ENCODE measurements around the gene TMEM132C. TPM values are rescaled to one million over a fixed set of nuclear protein-coding genes. Genes with fewer than 3 reads are reported as not detected.

The TMEM132C gene
- total and polyA plus RNA-seq, 2 of the 8 experiments (the other 6 are each of a cell fraction or from before 2014, with no cell fraction given) = 0.23 to 0.76 TPM

GRCh38 chr12:128606970-128607369 lies 340.0 kb downstream of the TMEM132C start:
- CTCF ChIA-PET (ENCODE audit: partially characterized antibody) = interaction anchor here (1.3 to 2.2 kb wide), 2 partner anchors 8 to 24 kb away, joined by 8 to 10 read pairs; no protein-coding TSS in a partner anchor

More at GRCh38 chr12:128606970-128607369, 340.0 kb downstream of the TMEM132C start:
- 83% methylated on average over 4 of the region's 4 CpGs; no CpG with 5 or more reads in 1 of the 2 experiments for WGBS, 2 experiments (ENCODE audit: extremely low coverage in 1 of 2, insufficient coverage in 1 of 2, insufficient read length in 1 of 2, insufficient replicate concordance in 2 of 2, low coverage in 1 of 2, low lambda C conversion rate in 2 of 2, missing lambda C conversion rate in 1 of 2)
- Histone ChIP-seq H3K23ac (ENCODE audit: insufficient read length) (no peak overlapping the region), H3K56ac (replicated peaks; ENCODE audit: insufficient read length, low read depth, low read length) (no peak overlapping the region), H3K4me3 (ENCODE audit: extremely low read depth in 1 of 4, insufficient read depth in 2 of 4, low read depth in 3 of 4, low read length in 4 of 4) (no peak overlapping the region), H3K23me2 (ENCODE audit: low read depth, low read length) (peaks cover 4% of the 10 kb centered on the region; the same call in 1 of the 2 replicates), H3K18ac (ENCODE audit: extremely low read depth, low read length) (no peak overlapping the region), H3K27ac (ENCODE audit: low read depth, low read length) (no peak overlapping the region), H2AFZ (ENCODE audit: low read length) (no peak overlapping the region), H3K4ac (replicated peaks; ENCODE audit: insufficient read length, low read depth, low read length) (no peak overlapping the region), H3K79me2 (ENCODE audit: control insufficient read depth in 1 of 2, insufficient read depth in 2 of 2, low read length in 2 of 2) (no peaks in the 10 kb centered on the region), H2BK5ac (ENCODE audit: low read depth, low read length) (no peak overlapping the region), H4K8ac (ENCODE audit: extremely low read depth, insufficient read depth, low read length) (no peak overlapping the region), H3K9me3 (ENCODE audit: insufficient read depth in 2 of 2, low read depth in 1 of 2, low read length in 1 of 2) (no peaks in the 10 kb centered on the region), H4K91ac (replicated peaks; ENCODE audit: insufficient read length, low read length) (no peak overlapping the region), H3K27me3 (replicated peaks in 1 of 4; ENCODE audit: control insufficient read depth in 3 of 4, extremely low read depth in 1 of 4, insufficient read depth in 3 of 4, low read length in 3 of 4) (no peaks in the 10 kb centered on the region), H4K20me1 (replicated peaks in 1 of 2; ENCODE audit: control insufficient read depth in 1 of 2, insufficient read depth in 2 of 2, low read length in 2 of 2) (no peaks in the 10 kb centered on the region), H3K79me1 (ENCODE audit: low read depth, low read length) (no peaks in the 10 kb centered on the region), H2AK5ac (ENCODE audit: low read depth, low read length) (no peak overlapping the region), H2BK12ac (ENCODE audit: low read depth, low read length) (no peak overlapping the region), H3K4me1 (replicated peaks in 1 of 4; ENCODE audit: control insufficient read depth in 3 of 4, insufficient read depth in 4 of 4, low read length in 3 of 4) (peaks cover 0 to 4% (median 1%) of the 10 kb centered on the region in 4 experiments; a peak in 4 of 7 replicates), H4K5ac (ENCODE audit: insufficient read length, low read depth, low read length) (no peak overlapping the region), H3K9ac (replicated peaks in 1 of 4; ENCODE audit: extremely low read depth in 1 of 4, low read depth in 3 of 4, low read length in 3 of 4) (no peak overlapping the region), H2BK15ac (ENCODE audit: low read length) (no peak overlapping the region), H2BK20ac (ENCODE audit: low read length) (no peak overlapping the region), H3K4me2 (ENCODE audit: insufficient read depth in 1 of 2, low read depth in 2 of 2, low read length in 2 of 2) (no peak overlapping the region), H3K36me3 (ENCODE audit: control insufficient read depth in 2 of 4, insufficient read depth in 4 of 4, low read length in 3 of 4) (no peaks in the 10 kb centered on the region), H3K14ac (ENCODE audit: insufficient read length) (no peak overlapping the region), H2BK120ac (replicated peaks; ENCODE audit: low read depth, low read length) (no peak overlapping the region)
- TF ChIP-seq CBX8 (IDR thresholded peaks at IDR 0.05; ENCODE audit: borderline replicate concordance, low read depth, low read length) (no peak), TBP (IDR thresholded peaks at IDR 0.05; ENCODE audit: low read depth, low read length) (no peak), NRF1 (IDR thresholded peaks at IDR 0.05; ENCODE audit: low read depth, low read length) (no peak), CBX5 (IDR thresholded peaks at IDR 0.05; ENCODE audit: low read depth, low read length) (no peak), CEBPB (IDR thresholded peaks at IDR 0.05; ENCODE audit: low read depth, low read length) (no peak), RFX5 (IDR thresholded peaks at IDR 0.05; ENCODE audit: borderline replicate concordance, low read depth, low read length) (no peak), ZNF274 (IDR thresholded peaks at IDR 0.05; ENCODE audit: borderline replicate concordance, extremely low read depth, low read length) (no peak), YY1 (IDR thresholded peaks at IDR 0.05; ENCODE audit: low read depth, low read length) (no peak), JUND (IDR thresholded peaks at IDR 0.05; ENCODE audit: low read length) (no peak), CTBP2 (IDR thresholded peaks at IDR 0.05; ENCODE audit: borderline replicate concordance, insufficient read depth, insufficient read length, low read length) (no peak), TCF12 (IDR thresholded peaks at IDR 0.05; ENCODE audit: low read depth, low read length) (no peak), JUN (IDR thresholded peaks at IDR 0.05; ENCODE audit: low read depth, low read length) (no peak), SIN3A (conservative IDR thresholded peaks at IDR 0.05 in 1 of 2, IDR thresholded peaks at IDR 0.05 in 1 of 2; ENCODE audit: low read depth in 1 of 2, low read length in 2 of 2) (no peak), BACH1 (IDR thresholded peaks at IDR 0.05; ENCODE audit: low read length) (no peak), SUZ12 (IDR thresholded peaks at IDR 0.05; ENCODE audit: low read length) (no peak)
- POLR2A ChIA-PET (ENCODE audit: partially characterized antibody) = no interaction called here
- FAIRE-seq (no peak), DNase-seq (ENCODE audit: low read depth in 1 of 2, low spot score in 2 of 2) (no peak)
